Cardiac fibroblast (primary cell): ENCODE results near the gene ARHGAP26.

Experiments used
- DNase-seq, 2 donors: peaks; one replicate each; pipeline versions ENCODE4 v3.0.0 to v3.0.0-alpha.2; 2010; ENCODE audit warnings: low read depth in 2 of 2
- H3K4me3 ChIP-seq, 2 donors: replicated peaks in 1 of 2; 1 replicate in 1 of 2; 2 replicates in 1 of 2; pipeline ENCODE4 v1.5.1; 2011; ENCODE audit warnings: low read depth in 2 of 2, low read length in 2 of 2, mild to moderate bottlenecking in 2 of 2, moderate library complexity in 1 of 2
- TF ChIP-seq, protein P1 (sequence below): IDR thresholded peaks from one replicate; pipeline ENCODE4 v1.5.1; 2011; ENCODE audit warnings: low read depth, mild to moderate bottlenecking, low read length, inconsistent platforms

ARHGAP26 gene

DNA sequence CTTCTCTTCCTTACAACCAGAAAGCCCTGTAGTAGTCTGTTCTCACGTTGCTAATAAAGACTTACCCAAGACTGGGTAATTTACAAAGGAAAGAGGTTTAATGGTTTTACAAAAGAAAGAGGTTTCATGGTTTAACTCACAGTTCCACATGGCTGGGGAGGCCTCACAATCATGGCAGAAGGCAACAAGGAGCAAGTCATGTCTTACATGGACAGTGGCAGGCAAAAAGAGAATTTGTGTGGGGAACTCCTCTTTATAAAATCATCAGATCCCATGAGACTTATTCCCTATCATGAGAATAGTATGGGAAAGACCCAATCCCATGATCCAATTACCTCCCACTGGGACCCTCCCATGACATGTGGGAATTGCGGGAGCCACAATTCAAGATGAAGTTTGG lies 468.4 kb downstream of the ARHGAP26 start:
- no peak for DNase-seq
- H3K4me3 ChIP-seq: no peak overlapping the region
- TF ChIP-seq, protein P1, sequence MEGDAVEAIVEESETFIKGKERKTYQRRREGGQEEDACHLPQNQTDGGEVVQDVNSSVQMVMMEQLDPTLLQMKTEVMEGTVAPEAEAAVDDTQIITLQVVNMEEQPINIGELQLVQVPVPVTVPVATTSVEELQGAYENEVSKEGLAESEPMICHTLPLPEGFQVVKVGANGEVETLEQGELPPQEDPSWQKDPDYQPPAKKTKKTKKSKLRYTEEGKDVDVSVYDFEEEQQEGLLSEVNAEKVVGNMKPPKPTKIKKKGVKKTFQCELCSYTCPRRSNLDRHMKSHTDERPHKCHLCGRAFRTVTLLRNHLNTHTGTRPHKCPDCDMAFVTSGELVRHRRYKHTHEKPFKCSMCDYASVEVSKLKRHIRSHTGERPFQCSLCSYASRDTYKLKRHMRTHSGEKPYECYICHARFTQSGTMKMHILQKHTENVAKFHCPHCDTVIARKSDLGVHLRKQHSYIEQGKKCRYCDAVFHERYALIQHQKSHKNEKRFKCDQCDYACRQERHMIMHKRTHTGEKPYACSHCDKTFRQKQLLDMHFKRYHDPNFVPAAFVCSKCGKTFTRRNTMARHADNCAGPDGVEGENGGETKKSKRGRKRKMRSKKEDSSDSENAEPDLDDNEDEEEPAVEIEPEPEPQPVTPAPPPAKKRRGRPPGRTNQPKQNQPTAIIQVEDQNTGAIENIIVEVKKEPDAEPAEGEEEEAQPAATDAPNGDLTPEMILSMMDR: no peak

DNA sequence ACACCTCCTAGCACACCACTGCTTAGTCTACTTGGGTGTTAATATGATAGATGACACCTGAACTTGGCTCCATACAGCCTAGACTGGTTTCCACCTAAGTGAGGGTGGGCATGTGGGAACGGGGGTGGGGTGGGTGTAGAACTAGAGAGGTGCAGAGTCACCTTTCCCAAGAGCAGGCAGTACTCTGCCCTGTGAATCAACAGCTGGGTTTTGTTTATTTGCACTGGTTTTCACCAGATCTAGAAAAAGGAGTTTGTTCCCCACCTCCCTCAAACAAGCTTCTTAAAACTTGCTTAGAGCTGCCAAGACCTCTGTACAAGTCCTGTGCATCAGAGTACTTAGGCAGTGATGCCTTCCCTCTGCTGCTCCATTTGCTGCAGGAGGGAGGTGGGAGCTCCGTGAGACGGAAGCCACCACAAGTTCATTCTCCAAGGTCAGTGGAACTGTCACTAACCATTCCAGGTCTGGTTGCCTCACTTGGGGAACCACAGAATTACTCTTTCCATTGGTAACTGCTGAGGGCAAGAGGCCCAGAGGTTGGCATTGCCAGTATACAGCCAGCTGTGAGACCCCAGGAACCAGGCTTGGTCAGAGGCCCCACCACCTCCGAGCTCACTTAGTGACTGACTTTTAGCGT lies 469.8 kb downstream of the ARHGAP26 start:
- no peak overlapping the region for H3K4me3 ChIP-seq
- DNase-seq: no peak
- TF ChIP-seq, protein P1: no peak

DNA sequence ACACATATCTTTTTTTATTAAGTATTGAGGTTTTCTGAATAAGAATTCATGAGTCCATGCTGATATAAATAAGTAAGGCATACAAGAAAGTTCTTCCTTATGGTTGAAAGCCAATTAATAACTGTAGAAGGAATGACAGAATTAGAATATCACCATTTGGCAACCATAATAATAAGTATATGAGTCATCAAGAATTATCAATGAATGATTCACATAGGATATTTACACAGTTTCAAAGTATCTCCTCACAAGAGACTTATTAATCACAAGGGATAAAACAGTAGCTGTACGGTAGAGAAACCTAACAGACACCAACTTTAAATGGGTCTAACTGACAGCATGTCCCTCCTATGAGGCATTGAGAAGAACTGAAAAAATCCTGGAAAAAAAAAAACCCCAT lies 471.7 kb downstream of the ARHGAP26 start:
- H3K4me3 ChIP-seq: no peak overlapping the region
- DNase-seq: peak in 1 of 2 donors; percentile 56
- TF ChIP-seq, protein P1: no peak

DNA sequence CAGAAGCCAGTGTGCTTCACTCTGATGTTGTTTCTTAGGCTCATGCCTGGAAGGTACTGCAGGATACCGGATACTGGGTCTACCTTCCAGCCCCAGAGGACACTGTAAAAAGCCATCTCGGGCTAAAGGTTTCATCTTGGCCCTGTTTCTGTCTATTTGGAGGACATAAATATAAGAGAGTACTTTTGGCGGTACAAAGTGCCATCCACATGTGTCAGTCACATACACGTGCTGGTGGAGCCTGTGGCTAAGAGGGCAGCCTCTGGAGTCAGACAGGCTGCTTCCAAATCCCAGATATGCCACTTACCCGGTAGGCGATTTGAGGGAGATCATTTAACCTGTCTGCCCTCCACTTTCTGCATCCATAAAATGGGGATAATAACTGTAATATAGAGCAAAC lies 472.9 kb downstream of the ARHGAP26 start:
- TF ChIP-seq, protein P1: no peak
- DNase-seq: no peak
- no peak overlapping the region for H3K4me3 ChIP-seq

DNA sequence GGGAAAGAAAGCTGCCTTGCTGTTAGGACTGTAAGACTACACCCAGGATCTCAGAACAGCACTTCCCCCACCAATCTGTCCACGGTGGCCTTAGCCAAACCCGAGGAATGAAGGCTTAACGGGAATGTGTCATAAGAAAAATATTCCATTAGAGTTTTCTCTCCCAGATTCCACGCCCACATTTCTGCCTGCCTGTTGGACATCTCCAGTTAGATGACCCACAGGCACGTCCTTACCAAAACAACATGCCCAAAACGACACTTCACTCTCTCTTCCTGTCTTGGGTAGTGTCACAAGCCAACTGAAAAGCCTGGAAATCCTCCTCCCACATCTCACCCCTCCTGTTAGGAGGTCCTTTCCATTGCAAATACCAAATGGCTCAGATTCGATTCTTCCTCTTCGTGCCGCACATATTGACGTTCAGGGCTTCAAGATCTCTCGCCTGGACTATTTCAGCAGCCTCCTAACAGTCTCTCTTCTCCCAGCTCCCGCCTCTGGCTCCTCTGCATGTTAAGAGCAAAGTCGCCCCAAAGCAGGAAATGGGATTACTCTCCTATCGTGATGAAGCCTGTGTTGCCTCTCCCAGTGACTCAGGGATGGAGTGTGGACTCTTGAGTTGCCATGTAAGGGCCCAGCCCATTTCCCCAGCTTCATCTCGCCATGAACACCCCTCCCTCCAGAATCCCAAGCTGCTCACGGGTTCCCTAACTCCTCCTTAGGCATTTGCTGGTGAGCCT lies 474.0 kb downstream of the ARHGAP26 start:
- TF ChIP-seq, protein P1: no peak
- peak overlapping the region; percentile 2 to 35 for H3K4me3 ChIP-seq
- DNase-seq: peak; percentile 96 to 98

DNA sequence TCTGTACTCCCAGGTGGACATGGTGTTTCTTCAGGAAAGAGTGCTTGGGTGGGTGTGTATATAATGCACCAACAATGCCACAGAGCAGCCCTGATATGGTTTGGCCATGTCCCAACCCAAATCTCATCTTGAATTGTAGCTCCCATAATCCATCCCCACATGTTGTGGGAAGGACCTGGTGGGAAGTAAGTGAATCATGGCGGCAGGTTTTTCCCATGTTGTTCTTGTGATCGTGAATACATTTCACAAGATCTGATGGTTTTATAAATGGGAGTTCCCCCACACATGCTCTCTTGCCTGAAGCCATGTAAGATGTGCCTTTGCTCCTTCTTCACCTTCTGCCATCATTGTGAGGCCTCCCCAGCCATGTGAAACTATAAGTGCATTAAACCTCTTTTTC lies 474.8 kb downstream of the ARHGAP26 start:
- peak in 1 of 2 donors; percentile 56 for DNase-seq
- H3K4me3 ChIP-seq: no peak overlapping the region
- TF ChIP-seq, protein P1: no peak
